Measurements from ENCODE around the gene PADI6.

The PADI6 gene

DNA sequence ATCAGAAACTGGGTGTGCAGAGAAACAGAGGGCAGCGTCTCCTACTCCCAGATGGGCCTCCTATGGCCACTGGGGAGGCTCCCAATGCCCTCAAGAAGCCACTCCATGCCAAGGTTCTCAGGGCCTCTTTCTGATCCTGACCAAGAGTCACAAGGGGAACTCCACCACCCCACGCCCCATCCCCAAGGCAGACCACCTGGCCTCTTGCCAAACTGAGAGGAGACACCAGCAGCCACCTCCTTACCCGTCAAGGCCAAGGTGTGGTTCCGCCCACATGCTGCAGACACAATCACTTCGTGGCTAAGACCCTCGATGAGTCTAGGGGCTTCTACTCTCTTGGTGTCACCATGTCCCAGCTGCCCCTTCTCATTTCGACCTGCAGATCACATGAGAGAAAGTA lies 50.5 kb downstream of the PADI6 start:
- H3K9me2 ChIP-seq (replicated peaks; ENCODE audit: insufficient read depth, low read length) = no peaks in the 10 kb centered on the region
- no peak overlapping the region for H3K4me2 ChIP-seq (ENCODE audit: low read depth, low read length, poor library complexity, severe bottlenecking)
- peaks cover 20% of the 10 kb centered on the region; the same call in 1 of the 2 replicates for H3F3A ChIP-seq (ENCODE audit: insufficient read depth)
- H3K9ac ChIP-seq (ENCODE audit: low read length) = no peak overlapping the region
- H2AFZ ChIP-seq (ENCODE audit: low read depth, low read length, severe bottlenecking) = no peak overlapping the region
- peaks cover 18% of the 10 kb centered on the region for H3K79me2 ChIP-seq (ENCODE audit: insufficient read depth, low read length)
- no peak for TF ChIP-seq EZH2phosphoT487 (conservative IDR thresholded peaks at IDR 0.05; ENCODE audit: low read length)
- TF ChIP-seq, protein P1, sequence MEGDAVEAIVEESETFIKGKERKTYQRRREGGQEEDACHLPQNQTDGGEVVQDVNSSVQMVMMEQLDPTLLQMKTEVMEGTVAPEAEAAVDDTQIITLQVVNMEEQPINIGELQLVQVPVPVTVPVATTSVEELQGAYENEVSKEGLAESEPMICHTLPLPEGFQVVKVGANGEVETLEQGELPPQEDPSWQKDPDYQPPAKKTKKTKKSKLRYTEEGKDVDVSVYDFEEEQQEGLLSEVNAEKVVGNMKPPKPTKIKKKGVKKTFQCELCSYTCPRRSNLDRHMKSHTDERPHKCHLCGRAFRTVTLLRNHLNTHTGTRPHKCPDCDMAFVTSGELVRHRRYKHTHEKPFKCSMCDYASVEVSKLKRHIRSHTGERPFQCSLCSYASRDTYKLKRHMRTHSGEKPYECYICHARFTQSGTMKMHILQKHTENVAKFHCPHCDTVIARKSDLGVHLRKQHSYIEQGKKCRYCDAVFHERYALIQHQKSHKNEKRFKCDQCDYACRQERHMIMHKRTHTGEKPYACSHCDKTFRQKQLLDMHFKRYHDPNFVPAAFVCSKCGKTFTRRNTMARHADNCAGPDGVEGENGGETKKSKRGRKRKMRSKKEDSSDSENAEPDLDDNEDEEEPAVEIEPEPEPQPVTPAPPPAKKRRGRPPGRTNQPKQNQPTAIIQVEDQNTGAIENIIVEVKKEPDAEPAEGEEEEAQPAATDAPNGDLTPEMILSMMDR (IDR thresholded peaks at IDR 0.05; ENCODE audit: insufficient read depth, low read length, poor library complexity, severe bottlenecking) = no peak
- H3K27me3 ChIP-seq (ENCODE audit: low read length) = no peaks in the 10 kb centered on the region
- H3K4me3 ChIP-seq (ENCODE audit: insufficient read depth, low read length, poor library complexity, severe bottlenecking) = no peak overlapping the region
- no peaks in the 10 kb centered on the region for H3K9me3 ChIP-seq (ENCODE audit: insufficient read depth, low read length)
- peaks cover 28% of the 10 kb centered on the region; the same call in 1 of the 2 replicates for H4K20me1 ChIP-seq (ENCODE audit: low read depth, low read length)
- no peak overlapping the region for H3K27ac ChIP-seq (ENCODE audit: low read depth, low read length)
- H3K36me3 ChIP-seq (ENCODE audit: low read length) = peaks cover 30% of the 10 kb centered on the region

DNA sequence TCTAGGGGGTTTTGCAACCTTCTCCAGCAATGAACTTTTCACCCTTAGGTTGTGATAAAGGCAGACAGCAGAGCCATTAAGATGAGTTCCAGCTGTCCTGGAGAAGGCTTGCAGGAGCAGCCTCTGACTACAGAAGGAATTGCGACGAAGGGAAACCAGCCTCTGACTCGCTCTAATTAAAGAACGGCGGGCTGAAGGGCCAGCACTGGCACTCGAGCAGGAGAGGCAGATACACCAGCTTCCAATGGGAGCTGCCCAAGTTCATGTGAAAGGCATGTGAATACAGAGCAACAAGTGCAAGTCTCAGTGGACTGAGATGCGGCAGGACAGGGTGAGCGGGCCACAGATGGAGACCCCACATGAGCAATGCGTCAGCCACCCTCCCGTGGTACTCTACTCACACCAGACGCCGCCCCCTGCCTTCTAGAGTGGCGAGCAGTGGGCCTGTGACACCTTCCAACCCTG lies 51.8 kb downstream of the PADI6 start:
- H3K27me3 ChIP-seq (ENCODE audit: low read length) = no peaks in the 10 kb centered on the region
- no peaks in the 10 kb centered on the region for H3K9me3 ChIP-seq (ENCODE audit: insufficient read depth, low read length)
- H3K9me2 ChIP-seq (replicated peaks; ENCODE audit: insufficient read depth, low read length) = no peaks in the 10 kb centered on the region
- peaks cover 29% of the 10 kb centered on the region for H3K79me2 ChIP-seq (ENCODE audit: insufficient read depth, low read length)
- no peak overlapping the region for H3K4me2 ChIP-seq (ENCODE audit: low read depth, low read length, poor library complexity, severe bottlenecking)
- peaks cover 20% of the 10 kb centered on the region; the same call in 1 of the 2 replicates for H3F3A ChIP-seq (ENCODE audit: insufficient read depth)
- TF ChIP-seq, protein P1 (IDR thresholded peaks at IDR 0.05; ENCODE audit: insufficient read depth, low read length, poor library complexity, severe bottlenecking) = no peak
- TF ChIP-seq EZH2phosphoT487 (conservative IDR thresholded peaks at IDR 0.05; ENCODE audit: low read length) = no peak
- no peak overlapping the region for H3K27ac ChIP-seq (ENCODE audit: low read depth, low read length)
- H3K4me3 ChIP-seq (ENCODE audit: insufficient read depth, low read length, poor library complexity, severe bottlenecking) = no peak overlapping the region
- peaks cover 28% of the 10 kb centered on the region for H3K36me3 ChIP-seq (ENCODE audit: low read length)
- peaks cover 36% of the 10 kb centered on the region; the same call in 1 of the 2 replicates for H4K20me1 ChIP-seq (ENCODE audit: low read depth, low read length)
- no peak overlapping the region for H2AFZ ChIP-seq (ENCODE audit: low read depth, low read length, severe bottlenecking)
- H3K9ac ChIP-seq (ENCODE audit: low read length) = no peak overlapping the region

DNA sequence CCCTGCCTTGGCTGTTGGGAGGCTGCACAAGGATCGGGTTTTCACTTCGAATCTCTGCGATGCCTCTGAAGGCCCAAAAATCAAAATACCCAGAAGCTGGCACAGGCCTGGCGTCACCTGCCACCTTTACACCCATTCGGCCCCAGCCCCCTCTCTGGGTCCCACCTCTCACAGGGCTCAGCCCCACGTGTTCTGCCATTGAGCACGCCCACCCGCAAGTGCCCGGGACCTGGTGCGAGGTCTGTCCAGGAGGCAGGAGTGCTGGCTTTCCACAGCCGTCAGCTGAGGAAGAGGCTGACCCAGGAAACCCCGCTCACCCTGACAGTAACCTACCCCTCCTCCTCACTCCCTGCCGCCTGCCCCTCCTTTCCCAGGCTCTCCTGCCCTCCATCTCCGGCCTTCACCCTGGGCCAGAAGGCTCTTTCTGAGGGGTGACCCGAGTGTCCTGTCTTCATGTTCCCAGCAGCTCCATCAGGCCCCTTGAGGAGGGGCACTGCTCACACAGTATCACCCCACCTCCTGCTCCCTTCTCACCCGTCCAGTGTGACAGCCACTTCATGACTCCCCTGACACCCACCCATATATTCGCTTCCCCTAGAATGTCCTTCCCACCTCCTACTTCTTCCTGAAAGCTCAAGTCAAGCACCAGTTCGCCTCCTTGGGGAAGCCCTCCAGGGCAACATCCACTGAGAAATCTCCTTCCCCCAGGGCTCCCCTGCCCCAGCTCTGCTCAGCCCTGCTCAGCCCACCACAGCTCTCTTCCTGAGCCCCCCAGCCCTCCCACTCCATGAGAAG lies 54.0 kb downstream of the PADI6 start:
- Histone ChIP-seq H3F3A (ENCODE audit: insufficient read depth) (peaks cover 12% of the 10 kb centered on the region; the same call in 1 of the 2 replicates), H3K27me3 (ENCODE audit: low read length) (no peaks in the 10 kb centered on the region), H2AFZ (ENCODE audit: low read depth, low read length, severe bottlenecking) (no peak overlapping the region), H3K9me3 (ENCODE audit: insufficient read depth, low read length) (no peaks in the 10 kb centered on the region), H3K79me2 (ENCODE audit: insufficient read depth, low read length) (peaks cover 45% of the 10 kb centered on the region), H3K4me3 (ENCODE audit: insufficient read depth, low read length, poor library complexity, severe bottlenecking) (no peak overlapping the region), H4K20me1 (ENCODE audit: low read depth, low read length) (peaks cover 44% of the 10 kb centered on the region), H3K27ac (ENCODE audit: low read depth, low read length) (no peak overlapping the region), H3K9ac (ENCODE audit: low read length) (no peak overlapping the region), H3K36me3 (ENCODE audit: low read length) (peaks cover 27% of the 10 kb centered on the region), H3K4me2 (ENCODE audit: low read depth, low read length, poor library complexity, severe bottlenecking) (no peak overlapping the region), H3K9me2 (replicated peaks; ENCODE audit: insufficient read depth, low read length) (no peaks in the 10 kb centered on the region)
- TF ChIP-seq, protein P1 (IDR thresholded peaks at IDR 0.05; ENCODE audit: insufficient read depth, low read length, poor library complexity, severe bottlenecking) = no peak
- TF ChIP-seq EZH2phosphoT487 (conservative IDR thresholded peaks at IDR 0.05; ENCODE audit: low read length) = no peak

Measured in SU-DHL-6 (cell line).